T-helper 2 cell treated with Interferon-gamma antibody and Interleukin-4, amounts not matched to agents 100 ng/mL and 5 ng/mL, for 36 hours (primary cell): ENCODE measurements around the gene ZC3H12C. TPM values are rescaled to one million over a fixed set of nuclear protein-coding genes. Genes with fewer than 3 reads are reported as not detected.

ENCODE experiments used
- intact Hi-C: fragments of 100-400 bp; cut with micrococcal nuclease; formaldehyde crosslinking; loops from one replicate; pipeline ENCODE4 v1.15.1; 2023
- total RNA-seq: library from RNA; stranded (reverse); gene quantifications from 2 replicates; pipeline ENCODE4 v1.2.3, GENCODE V29; 2022

Gene ZC3H12C
- total RNA-seq, 1 donor from 2014 or later = 1.9 TPM

DNA sequence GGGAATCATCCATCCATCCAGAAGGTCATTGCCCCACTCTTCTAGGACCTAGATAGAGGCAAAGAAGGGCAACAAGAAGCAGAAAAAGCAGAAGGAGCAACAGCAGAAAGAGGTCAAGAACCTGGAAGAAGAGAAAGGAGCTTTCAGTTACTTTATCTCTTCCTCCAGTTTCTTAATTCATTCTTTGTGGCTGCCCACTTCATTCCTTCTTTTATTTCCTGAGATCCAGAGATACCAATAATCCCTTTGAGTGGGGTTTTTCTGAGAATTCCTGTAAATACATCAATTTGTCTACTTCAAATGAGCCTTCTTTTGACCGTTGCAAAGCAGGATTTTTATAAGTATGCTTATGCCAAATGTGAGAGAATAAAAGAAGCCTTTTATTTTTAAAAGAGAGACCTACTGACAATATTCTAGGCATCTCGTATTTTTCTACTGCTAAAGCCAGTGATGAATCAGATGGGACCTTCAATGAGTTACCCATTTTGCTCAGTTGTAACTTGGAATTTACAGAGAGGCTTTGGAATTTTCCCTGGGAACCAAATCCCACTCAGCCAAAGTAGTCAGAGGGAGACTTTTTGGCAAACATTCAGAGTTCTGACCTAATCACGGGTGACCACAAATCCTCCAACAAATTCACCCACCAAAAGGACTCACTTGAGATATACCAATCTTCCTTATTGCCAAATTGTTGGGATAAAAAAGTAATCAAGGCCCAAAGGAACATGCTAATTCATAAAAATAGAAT lies 54.9 kb downstream of the ZC3H12C start:
- intact Hi-C loops = no loop called here

DNA sequence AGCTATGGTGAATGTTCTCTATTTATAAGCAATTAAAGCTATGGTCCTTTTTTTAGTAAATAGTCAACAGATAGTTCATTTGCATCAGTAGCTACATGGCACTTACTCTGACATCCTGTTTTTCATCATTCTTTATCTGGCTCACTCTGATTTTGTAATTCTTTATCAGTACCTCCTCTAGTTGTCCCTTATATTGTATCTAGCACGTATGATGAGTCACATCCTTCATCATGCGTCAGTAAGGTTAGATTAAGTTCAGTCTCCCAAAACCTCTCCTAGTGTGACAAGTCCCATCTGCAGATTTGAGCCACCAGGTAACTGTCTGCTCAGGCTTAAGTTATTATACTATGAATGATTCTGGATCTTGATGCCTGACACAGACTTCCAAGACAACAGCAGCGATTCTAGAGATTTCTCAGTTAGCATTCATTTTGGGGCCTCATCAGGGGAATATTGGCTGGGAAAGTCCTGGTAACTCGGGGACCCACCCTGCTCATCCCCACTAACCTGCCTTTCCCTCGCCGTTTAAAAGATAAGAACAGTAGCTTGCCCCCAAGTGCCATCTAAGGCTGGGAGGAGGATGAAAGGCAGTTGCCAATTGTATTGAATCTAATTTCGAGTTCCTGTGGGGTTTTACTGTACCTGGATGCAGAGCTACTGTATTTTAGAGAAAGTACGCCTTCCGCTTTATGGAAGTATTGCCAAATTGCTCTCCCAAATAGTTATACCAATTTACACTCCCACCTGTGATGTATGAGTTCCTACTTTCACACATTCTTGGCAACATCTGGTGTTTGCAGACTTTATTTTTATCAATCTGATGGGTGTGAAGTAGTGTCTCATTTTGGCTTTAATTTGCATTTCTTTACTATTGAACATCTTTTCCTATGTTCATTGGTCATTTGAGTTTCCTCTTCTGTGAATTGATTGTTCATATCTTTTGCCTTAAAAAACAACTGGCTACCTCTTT lies 55.9 kb downstream of the ZC3H12C start:
- intact Hi-C loops = no loop called here

DNA sequence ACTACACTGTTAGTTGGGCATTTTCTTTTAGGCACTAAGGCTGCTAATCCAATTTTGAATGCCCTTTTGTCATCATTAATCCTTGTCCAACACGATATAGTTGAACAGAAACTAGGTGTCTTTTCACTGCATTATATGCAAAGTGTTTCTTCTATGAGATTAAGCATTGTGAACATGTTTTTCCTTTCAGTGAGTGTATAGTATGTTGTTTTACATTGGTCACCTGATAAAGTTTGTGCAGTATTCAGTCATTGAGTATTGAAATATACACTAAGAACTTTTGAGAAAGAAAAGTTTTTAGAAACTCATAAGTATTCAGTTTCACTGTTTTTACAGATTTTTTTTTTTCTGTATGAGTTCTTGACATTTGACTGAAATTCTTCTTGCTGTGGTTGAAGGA lies 59.0 kb downstream of the ZC3H12C start:
- intact Hi-C loops = no loop called here

DNA sequence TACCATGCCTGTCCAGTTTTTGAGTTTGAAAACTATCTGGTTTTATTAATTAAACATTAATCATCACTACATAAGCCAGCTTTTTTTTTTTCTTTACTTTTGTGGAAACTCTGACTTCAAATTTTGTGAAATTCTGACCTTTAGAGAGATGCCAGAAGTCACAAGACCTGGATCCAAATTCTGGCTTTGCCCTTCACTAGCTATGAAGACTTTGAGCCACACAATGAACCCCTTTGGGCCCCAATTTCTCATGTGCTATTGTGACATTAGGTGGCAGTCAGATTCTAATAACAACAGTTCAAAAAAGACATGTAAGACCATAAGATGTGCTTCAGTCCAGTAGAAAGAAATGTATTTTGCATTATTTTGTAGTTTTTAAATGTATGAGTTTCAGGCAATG lies 60.3 kb downstream of the ZC3H12C start:
- intact Hi-C loops = no loop called here

DNA sequence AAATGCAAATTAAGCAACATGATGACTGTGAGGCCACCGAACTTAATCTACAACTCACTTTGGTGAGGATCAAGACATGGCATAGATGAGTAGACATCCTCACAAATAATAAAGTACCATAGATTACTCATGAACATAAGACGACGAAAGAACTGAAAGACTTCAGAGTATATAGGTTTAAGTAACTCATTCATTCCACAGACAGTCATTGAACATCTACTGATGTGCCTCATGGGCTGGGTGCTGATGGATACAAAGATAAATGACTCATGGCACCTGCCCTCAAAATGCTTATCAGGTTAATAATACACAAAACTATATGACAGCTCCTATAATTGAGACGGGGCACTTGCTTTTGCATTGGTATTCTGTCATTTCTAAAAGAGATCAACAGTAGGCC lies 63.3 kb downstream of the ZC3H12C start:
- intact Hi-C loops = no loop called here

DNA sequence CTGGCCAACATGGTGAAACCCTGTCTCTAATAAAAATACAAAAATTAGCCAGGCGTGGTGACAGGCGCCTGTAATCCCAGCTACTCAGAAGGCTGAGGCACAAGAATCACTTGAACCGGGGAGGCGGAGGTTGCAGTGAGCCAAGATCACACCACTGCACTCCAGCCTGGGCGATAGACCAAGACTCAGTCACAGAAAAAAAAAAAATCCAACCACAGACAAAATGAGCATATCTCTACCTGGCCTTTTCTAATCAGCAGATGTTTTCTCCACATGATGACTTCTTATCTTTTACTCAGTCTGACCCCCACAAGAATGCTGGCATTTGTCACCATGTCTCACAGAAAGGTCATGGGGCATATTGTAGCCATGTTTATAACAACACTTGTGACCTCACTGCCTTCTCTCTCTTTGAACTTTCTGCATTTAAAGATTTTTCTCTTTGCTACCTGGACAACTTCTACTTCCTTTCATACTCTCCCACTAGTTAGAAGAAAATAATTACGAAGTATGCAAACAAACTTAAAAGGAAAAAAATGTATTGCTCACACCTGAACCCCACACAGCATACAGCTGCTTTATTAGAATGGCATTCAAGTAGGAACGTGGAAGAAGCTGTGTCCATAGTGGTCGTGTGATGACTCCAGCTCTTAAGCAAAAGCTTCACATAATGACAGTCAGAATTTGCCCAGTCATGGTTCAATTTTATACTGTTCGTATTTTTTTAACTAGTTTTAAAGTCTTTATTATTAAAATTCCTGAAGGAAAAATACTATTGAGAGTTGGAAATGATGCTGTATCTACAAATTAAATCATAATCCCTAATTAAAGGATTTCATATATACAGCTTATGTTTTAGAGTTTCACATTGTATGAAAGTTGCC lies 65.4 kb downstream of the ZC3H12C start:
- intact Hi-C loops = no loop called here

DNA sequence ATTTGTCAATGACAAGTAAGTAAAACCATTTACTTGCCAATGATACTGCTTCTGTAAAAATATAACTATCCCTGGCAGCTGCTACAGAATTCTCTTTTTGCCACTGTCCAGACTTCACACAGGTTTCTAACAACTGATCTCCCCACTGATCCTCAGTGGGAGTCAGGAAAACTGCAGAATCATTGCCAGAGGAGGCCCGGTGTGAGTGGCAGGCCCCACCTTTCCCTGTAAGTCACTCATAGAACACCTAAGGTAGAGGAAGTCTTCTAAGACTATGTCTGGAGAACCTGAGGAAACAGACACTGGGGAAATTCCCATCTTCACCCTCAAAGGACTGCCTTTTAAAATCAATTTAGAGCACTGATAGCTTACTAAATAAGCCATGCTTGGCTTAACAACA lies 66.3 kb downstream of the ZC3H12C start:
- intact Hi-C loops = no loop called here

DNA sequence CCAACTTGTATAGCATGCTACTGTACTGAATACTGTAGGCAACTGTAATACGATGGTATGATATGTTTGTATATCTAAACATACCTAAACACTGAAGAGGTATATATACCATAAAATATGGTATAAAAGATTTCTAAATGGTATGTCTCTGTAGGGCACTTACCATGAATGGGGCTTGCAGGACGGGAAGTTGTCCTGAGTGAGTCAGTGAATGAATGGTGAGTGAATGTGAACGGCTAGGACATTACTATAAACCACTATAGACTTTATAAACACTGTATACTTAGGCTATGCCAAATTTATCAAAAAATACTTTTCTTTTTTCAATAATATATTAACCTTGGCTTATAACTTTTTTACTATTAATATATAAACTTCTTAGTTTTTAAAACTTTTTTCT lies 66.8 kb downstream of the ZC3H12C start:
- intact Hi-C loops = no loop called here

DNA sequence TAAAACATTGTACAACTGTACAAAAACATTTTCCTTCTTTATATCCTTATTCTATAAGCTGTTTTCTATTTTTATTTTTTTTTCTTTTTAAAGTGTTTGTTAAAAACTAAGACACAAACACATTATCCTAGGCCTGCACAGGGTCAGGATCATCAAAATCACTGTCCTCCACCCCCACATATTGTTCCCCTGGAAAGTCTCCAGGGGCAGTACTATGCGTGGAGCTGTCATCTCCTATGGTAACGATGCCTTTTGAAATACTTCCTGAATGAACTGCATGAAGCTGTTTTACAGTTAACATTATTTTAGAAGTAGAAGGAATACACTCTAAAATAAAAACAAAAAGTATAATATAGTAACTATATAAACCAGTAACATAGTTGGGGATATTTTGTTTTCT lies 67.2 kb downstream of the ZC3H12C start:
- intact Hi-C loops = no loop called here

DNA sequence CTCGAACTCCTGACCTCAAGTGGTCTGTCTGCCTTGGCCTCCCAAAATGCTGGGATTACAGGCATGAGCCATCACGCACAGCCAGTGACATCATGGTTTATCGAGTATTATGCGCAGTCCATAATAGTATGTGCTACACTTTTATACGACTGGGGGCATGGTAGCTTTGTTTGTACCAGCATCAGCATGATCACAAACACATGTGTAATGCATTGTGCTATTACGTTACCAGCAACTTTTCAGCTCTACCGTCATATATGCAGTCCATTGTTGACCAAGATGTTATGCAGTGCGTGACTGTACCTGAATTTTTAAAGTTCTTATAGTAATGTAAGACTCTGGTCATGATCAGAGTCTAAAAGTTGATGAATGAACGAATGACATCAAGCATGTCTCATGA lies 67.9 kb downstream of the ZC3H12C start:
- intact Hi-C loops = no loop called here

DNA sequence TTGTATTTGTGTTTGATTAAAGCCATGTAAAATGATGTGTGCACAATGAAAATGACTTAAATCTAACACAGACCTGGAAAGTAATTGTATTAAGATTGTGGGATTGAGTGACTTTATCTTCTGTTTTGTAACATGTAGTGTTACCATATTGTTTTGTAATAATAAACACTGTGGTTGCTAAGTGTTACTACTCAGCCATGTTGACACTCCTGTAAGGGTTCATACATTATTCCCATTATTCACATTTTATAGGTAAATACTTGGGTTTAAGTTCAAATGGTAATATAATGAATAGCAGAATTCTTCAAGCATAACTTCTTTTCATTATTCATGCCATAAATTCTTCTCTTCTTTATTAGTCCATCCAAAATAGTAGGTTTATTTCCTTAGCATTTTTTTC lies 69.0 kb downstream of the ZC3H12C start:
- intact Hi-C loops = no loop called here

DNA sequence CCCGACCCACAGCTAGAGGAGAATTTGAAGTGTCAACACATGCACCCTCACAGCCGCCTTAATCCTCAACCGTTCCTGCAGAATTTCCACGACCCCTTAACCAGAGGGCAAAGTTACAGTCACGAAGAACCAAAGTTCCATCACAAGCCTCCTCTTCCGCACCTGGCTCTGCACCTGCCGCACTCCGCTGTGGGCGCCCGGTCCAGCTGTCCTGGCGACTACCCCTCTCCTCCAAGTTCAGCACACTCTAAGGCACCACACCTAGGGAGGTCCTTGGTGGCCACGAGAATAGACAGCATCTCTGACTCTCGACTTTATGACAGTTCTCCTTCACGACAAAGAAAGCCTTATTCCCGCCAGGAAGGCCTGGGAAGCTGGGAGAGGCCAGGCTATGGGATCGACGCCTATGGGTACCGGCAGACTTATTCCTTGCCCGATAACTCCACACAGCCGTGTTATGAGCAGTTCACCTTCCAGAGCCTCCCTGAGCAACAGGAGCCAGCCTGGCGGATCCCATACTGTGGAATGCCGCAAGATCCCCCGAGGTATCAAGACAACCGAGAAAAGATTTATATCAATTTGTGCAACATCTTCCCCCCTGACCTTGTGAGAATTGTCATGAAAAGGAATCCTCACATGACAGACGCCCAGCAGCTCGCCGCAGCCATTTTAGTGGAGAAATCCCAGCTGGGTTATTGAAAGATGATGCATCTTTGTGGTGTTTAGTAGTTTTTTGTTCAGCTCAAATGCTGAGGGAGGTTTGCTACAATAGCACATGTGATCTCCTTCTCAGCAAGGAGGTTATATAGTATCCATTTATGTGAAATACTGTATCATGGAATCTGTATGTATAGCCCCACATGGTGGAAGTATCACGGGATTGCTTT lies 72.1 kb downstream of the ZC3H12C start:
- intact Hi-C loops = no loop called here

DNA sequence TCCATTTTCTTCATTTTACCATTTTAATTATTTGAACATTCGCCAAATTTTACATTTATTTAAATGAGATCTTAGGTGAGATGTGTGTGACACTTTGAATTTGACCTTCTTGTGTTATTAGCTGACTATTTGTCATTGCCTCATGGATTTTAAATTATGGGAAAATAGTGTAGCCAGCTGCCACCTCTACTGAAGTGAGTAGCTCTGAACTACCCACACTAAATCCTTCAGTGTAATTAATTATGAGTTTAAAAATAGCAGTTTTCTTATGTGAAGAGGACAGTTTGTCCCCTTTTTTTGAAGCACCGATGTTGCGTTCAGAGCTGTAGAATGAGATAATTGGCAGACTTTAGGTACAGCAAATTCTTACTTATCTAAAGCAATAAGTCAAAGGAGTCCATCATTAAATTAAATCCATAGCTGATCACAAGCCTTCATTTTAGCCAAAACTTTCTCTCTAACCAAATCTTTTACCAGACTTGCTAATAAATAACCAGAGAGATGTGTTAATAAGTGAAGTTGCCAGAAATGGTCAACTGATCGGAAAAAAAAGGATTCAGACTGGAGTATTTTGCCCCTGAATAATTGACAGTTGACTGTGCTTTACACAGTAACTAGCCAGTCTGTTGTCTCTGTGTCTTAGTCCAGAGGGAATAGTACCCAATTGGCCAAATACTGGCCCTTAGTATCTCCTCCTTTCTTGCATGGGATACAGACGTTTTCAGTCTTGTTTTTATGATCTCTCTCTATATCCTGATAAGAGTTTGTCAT lies 75.0 kb downstream of the ZC3H12C start:
- intact Hi-C loops = no loop called here

DNA sequence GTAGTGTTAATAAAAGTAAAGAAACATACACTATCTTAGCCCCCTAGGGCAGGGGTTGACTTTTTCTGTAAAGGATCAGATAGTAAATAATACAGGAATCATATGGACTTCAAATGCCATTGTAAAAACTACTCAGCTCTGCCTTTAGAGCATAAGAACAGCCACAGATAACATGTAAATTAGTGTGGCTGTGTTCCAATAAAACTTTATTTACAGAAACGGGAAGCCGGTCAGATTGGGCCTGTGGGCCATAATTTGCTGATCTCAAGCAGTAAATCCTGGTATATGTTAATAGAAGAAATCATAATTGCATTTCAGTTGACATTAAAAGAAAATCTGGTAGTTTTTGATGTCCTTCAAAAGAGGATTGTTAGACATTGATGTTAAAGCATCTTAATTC lies 76.5 kb downstream of the ZC3H12C start:
- intact Hi-C loops = no loop called here

DNA sequence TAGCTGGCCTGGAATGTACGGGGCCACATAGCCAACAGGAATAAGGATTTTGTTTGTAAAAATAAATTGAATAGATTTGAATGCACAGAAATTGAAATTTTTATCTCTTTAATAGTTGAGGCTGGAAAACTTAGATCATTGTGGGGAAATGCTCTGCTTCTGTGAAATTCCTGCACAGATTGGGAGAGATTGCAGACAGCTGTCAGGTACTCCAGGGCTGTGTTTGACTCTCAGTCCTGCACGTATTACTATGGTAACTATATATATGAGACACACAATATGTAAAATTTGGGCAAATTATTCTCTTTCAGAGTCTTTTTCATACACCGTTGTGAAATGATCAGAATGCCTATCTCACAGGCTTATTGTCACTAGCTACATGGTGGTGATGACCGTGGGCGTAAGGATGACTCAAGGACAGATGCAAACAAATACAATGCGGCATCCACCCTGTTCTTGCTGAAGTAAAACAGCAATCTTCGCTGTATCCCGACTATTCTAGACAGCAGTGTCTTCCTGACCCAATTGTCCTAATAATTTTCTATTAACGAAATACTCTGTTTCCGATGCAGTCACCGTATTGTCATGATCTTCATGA lies 79.4 kb downstream of the ZC3H12C start:
- intact Hi-C loops = no loop called here

DNA sequence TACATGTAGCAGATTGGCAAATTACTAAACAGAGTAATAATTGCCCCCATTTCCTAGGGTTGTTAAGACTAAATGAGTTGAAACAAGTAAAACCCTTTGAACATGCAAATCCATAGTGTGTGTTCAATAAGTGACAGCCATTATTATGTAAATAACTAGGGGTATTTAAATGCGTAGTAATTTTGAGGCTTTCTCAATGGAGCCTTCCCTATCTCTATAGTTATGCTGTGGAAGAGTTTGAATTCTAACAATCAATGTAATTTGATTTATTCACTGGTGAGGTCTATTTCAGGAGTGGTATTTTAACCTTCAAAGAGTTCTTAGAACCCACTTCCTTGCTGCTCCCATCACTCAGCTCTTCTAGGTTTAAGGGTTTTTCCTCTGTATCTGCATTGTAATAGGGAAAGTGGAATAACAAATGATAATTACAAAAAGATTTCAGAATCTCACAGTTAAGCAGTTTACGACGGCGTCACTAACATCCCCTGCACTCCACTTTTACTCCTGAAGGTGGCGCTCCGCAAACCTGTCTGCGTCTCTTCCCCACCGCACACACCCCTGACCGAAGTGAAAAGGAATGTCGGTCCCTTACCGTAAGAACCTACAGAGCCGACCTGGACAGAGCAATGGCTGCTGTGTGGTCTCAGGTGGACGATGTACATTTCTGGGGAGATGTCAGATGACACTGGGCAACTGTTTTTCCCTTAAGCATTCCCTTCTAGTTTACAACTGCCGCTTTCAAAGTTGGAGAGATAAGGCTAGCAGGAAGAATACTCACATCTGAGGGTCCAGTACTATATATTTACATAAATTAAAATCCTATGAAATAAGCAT lies 80.8 kb downstream of the ZC3H12C start:
- intact Hi-C loops = loop anchor here (1.0 to 2.0 kb wide), 2 partner anchors 19 to 228 kb away; no protein-coding TSS in a partner anchor

DNA sequence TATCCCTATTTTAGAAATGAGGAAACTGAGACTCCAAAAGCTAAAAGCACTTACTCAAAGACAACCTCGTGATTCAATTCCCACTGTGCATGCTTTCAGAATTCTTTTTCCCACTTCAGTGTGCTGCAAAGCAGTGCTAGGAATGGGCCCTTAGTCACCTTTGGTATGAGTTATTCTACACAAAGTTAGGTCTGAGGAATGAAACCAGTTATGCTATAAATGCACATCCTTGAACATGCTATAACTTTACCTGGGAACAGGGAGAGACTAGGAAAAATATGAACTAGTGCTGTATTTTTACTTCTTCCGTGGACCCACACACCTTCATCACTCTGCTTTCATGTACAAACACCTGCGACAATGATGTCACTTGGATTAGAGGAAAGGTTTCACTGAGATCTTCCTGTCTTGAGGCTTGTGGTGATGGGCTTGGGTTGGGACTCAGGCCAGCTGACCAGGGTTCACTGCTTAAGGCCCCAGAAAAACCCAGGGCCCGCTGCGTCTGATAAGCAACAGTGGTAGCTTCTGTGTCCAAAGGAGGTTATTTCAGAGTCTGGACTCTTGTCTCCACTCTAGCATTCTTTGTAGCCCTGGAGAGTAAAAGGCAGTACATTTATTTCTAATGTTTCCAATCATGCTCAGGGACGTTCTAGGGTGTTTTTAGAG lies 81.6 kb downstream of the ZC3H12C start:
- intact Hi-C loops = loop anchor here (1.0 to 2.0 kb wide), 2 partner anchors 18 to 228 kb away; no protein-coding TSS in a partner anchor
